ENCODE data around the gene TMEM272. TPM values are rescaled to one million over a fixed set of nuclear protein-coding genes. Genes with fewer than 3 reads are reported as not detected.

Gene TMEM272
- total RNA-seq, 1 donor from 2014 or later = 2.9 TPM

DNA sequence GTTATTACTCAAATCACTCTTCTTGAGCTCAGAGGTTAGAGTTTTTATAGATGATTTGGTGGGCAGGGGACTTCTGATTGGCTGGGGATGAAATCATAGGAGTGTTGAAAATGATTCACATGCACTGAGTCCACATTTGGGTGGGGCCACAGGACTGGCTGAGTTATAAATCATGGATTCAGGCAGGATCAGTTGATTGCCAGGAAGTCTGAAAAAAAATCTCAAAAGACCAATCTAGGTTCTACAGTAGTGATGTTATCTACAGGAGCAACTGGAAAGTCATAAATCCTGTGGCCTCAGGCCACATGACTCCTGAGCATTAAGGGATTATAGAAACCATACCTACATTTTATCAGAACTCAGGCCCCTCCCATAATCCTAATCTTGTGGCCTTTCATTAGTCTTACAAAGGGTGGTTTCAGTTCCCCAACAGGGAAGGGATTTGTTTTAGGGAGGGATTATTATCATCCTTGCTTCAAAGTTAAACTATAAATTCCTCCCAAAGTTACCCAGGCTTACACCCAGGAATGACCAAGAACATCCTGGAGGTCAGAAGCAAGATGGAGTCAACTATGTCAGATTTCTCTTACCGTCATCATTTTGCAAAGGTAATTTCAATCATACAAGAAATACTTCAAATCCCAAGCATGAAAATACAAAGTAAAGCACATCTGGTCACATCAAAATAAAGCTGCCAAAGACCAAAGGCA lies 11.2 kb upstream of the TMEM272 start:
- H3K9me3 Mint-ChIP-seq = peaks cover 23% of the 10 kb centered on the region

DNA sequence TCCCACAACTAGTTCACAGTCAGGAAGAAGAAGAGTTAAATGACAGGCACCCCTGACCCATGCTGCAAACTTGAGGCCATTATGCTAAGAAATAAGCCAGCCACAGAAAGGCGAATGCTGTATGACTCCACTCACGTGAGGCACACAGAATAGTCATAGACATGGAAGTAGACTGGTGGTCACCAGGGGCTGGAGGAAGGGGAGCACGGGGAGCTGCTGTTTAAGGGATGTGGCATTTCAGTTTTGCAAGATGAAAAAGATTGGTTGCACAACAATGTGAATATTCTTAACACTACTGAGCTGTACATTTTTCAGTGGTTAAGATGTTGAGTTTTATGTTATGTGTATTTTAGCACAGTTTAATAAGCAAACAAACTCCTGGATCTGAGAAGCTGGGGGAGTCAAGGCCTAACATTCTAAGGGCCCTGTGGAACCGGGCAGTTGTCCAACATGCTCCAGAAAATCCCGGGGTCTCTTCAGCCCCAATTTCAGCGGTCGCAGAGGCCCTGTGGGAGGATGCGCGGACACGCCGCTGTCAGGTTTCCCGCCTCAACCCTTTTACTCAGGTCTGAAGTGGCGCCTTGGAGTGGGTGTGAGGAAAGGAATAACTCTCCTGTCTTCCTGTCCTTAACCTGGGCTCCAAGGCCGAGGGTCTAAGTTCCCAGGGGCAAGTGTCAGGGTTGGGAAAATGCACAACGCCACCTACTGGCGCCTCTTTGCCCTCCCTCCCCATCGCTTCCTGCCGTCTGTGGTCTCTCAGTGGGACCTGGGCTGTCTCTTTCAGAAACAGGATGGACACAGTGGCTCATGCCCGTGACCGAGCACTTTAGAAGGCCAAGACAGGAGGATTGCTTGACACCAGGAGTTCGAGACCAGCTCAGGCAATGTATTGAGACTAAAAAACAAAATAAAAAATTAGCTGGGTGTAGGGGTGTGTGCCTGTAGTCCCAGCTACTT lies 4.4 kb upstream of the TMEM272 start:
- peaks cover 1% of the 10 kb centered on the region for H3K27me3 Mint-ChIP-seq (ENCODE audit: low read depth)
- TF ChIP-seq, protein P1, sequence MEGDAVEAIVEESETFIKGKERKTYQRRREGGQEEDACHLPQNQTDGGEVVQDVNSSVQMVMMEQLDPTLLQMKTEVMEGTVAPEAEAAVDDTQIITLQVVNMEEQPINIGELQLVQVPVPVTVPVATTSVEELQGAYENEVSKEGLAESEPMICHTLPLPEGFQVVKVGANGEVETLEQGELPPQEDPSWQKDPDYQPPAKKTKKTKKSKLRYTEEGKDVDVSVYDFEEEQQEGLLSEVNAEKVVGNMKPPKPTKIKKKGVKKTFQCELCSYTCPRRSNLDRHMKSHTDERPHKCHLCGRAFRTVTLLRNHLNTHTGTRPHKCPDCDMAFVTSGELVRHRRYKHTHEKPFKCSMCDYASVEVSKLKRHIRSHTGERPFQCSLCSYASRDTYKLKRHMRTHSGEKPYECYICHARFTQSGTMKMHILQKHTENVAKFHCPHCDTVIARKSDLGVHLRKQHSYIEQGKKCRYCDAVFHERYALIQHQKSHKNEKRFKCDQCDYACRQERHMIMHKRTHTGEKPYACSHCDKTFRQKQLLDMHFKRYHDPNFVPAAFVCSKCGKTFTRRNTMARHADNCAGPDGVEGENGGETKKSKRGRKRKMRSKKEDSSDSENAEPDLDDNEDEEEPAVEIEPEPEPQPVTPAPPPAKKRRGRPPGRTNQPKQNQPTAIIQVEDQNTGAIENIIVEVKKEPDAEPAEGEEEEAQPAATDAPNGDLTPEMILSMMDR (IDR thresholded peaks at IDR 0.05; ENCODE audit: unreplicated experiment) = peak; percentile 29
- no peak overlapping the region for H3K4me3 Mint-ChIP-seq
- no peak overlapping the region for H3K27ac Mint-ChIP-seq
- peaks cover 6% of the 10 kb centered on the region for H3K4me1 Mint-ChIP-seq
- no peak for DNase-seq (ENCODE audit: low spot score in 2 of 2, unreplicated experiment in 2 of 2)
- peaks cover 9% of the 10 kb centered on the region for H3K9me3 Mint-ChIP-seq
- H3K36me3 Mint-ChIP-seq = no peaks in the 10 kb centered on the region

More for the DNA sequence above, 11.2 kb upstream of the TMEM272 start:
- TF ChIP-seq, protein P1 (IDR thresholded peaks at IDR 0.05; ENCODE audit: unreplicated experiment) = no peak
- Mint-ChIP-seq H3K27ac (no peak overlapping the region), H3K4me1 (no peaks in the 10 kb centered on the region), H3K36me3 (peaks cover 13% of the 10 kb centered on the region), H3K27me3 (ENCODE audit: low read depth) (peaks cover 6% of the 10 kb centered on the region), H3K4me3 (no peak overlapping the region)
- DNase-seq (ENCODE audit: low spot score in 2 of 2, unreplicated experiment in 2 of 2) = no peak

DNA sequence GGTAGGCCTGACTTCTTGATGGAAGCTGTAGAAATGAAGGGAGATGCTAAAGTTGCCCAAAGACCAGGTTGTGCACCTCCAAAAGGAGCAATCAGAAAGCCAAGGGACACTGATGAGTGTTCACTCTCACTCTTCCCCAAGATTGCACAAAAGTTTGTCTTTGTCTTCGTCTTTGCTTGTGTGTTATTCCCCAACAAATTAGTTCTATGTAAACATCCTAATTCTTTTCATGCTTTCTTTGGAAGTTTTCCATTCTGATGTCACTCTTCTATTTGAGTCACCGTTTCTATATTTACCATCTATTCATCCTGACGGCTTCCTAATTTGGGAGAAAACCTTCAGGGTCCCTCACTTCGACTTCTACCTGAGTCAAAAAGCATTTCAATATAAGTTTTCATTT lies 3.7 kb upstream of the TMEM272 start:
- H3K9me3 Mint-ChIP-seq = peaks cover 9% of the 10 kb centered on the region
- no peak overlapping the region for H3K27ac Mint-ChIP-seq
- TF ChIP-seq, protein P1 (IDR thresholded peaks at IDR 0.05; ENCODE audit: unreplicated experiment) = no peak
- no peak for DNase-seq (ENCODE audit: low spot score in 2 of 2, unreplicated experiment in 2 of 2)
- H3K4me1 Mint-ChIP-seq = peaks cover 6% of the 10 kb centered on the region
- H3K27me3 Mint-ChIP-seq (ENCODE audit: low read depth) = peaks cover 1% of the 10 kb centered on the region
- H3K36me3 Mint-ChIP-seq = no peaks in the 10 kb centered on the region
- no peak overlapping the region for H3K4me3 Mint-ChIP-seq

DNA sequence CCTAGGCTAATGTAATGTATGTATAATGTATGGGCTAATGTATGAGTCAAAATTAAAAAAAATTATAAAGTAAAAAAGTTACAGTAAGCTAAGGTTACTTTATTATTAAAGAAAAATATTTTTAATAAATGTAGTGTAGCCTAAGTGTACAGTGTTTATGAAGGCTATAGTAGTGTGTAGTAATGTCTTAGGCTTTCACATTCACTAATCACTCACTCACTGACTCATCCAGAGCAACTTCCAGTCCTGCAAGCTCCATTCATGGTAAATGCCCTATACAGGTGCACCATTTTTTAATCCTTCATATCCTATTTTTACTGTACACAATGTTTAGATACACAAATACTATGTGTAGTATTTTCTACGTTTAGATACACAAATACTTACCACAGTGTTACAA lies 1.8 kb upstream of the TMEM272 start:
- H3K4me3 Mint-ChIP-seq = no peak overlapping the region
- H3K36me3 Mint-ChIP-seq = no peaks in the 10 kb centered on the region
- H3K27me3 Mint-ChIP-seq (ENCODE audit: low read depth) = peaks cover 1% of the 10 kb centered on the region
- no peak for DNase-seq (ENCODE audit: low spot score in 2 of 2, unreplicated experiment in 2 of 2)
- H3K9me3 Mint-ChIP-seq = peaks cover 9% of the 10 kb centered on the region
- peaks cover 6% of the 10 kb centered on the region for H3K4me1 Mint-ChIP-seq
- no peak overlapping the region for H3K27ac Mint-ChIP-seq
- TF ChIP-seq, protein P1 (IDR thresholded peaks at IDR 0.05; ENCODE audit: unreplicated experiment) = no peak

DNA sequence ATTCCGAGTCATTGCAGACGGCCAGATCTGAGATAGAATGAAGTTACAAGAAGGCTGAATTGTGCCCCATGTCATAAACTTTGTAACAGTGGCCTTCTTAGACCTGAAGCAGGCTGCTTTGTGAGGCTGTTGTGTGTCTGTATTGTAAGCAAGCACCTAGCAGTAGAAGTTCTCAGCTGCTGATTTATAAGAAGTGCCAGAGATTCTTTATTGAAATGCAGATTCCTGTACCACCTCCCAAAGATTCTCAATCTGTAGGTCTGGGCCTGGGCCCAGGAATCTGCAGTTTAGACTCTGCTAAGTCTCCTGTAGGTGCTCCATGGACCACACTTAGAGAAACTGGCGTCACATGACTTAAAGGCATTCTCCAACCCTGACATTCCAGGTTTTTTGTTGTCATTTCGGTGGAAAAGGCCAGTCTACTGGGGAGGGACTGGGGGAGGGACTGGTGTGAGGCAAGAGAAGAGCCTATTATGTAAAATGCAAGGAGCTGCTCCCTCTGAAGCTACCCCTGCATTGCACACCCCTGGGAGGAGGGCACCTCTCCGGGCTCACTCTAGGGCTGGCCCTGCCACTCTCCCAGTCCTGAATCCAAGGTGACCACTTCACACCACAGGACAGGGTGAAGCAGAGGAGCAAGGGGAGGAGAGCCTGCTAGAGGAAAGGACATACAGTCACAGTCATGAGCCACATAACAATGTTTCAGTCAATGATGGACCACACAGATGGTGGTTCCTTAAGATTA lies 769 bp upstream of the TMEM272 start:
- peak overlapping the region; percentile 57 for H3K4me3 Mint-ChIP-seq
- H3K9me3 Mint-ChIP-seq = peaks cover 9% of the 10 kb centered on the region
- H3K36me3 Mint-ChIP-seq = no peaks in the 10 kb centered on the region
- no peak for DNase-seq (ENCODE audit: low spot score in 2 of 2, unreplicated experiment in 2 of 2)
- H3K27me3 Mint-ChIP-seq (ENCODE audit: low read depth) = peaks cover 1% of the 10 kb centered on the region
- H3K4me1 Mint-ChIP-seq = peaks cover 6% of the 10 kb centered on the region
- H3K27ac Mint-ChIP-seq = no peak overlapping the region
- TF ChIP-seq, protein P1 (IDR thresholded peaks at IDR 0.05; ENCODE audit: unreplicated experiment) = no peak
